HCT116 (cell line): ENCODE data around the gene VMAC. TPM values are rescaled to one million over a fixed set of nuclear protein-coding genes. Genes with fewer than 3 reads are reported as not detected.

ENCODE experiments used
- ATAC-seq: fragments of 200-7000 bp; cut with Tn5 transposase; 2 replicates; pipeline ENCODE4 v1.9.1; 2020; ENCODE audit warnings: mild to moderate bottlenecking, moderate library complexity
- BruUV-seq: library from RNA; stranded (reverse); fragments of 400-500 nt; replicated peaks from 2 replicates; lab custom pipeline; 2021; lab: Mats Ljungman, UMichigan
- CTCF ChIA-PET: fragments of 300-600 bp; sonication (Branson Sonifier 250); formaldehyde crosslinking; loops from one replicate; lab custom pipeline; 2021; ENCODE audit warnings: antibody characterized with exemption; lab: Charles Lee
- POLR2A ChIA-PET: fragments of 300-600, 350-600 bp; sonication (Branson Sonifier 250); formaldehyde crosslinking; loops from one replicate; lab custom pipeline; 2021; ENCODE audit warnings: antibody characterized with exemption; lab: Charles Lee
- RAD21 ChIA-PET, 2 experiments: fragments of 300-600 bp; sonication (Branson Sonifier 250); formaldehyde crosslinking; loops; one replicate each; lab custom pipeline; 2023; ENCODE audit warnings: low total read pairs in 2 of 2; ENCODE audit not compliant: uncharacterized antibody in 2 of 2, unreplicated experiment in 2 of 2, low non-redundant PET in 1 of 2; lab: Charles Lee
- DNase-seq: peaks from one replicate; pipeline ENCODE4 v3.0.0-alpha.2; 2010; ENCODE audit warnings: low read depth, low spot score
- H2AFZ ChIP-seq: fragments of 200-600 bp; shearing (Covaris generic), sonication (generic); 2 replicates; pipeline ENCODE4 v1.6.1; 2017; ENCODE audit warnings: low read depth, mixed run types, mixed read lengths, antibody characterized with exemption, low read length; ENCODE audit not compliant: poor library complexity, severe bottlenecking
- H3K27ac ChIP-seq: 2 replicates; pipeline ENCODE4 v1.5.1; 2012; ENCODE audit warnings: low read depth, low read length
- H3K27me3 ChIP-seq: fragments of 200-600 bp; sonication (generic); 2 replicates; pipeline ENCODE4 v1.6.1; 2016; ENCODE audit warnings: mixed run types, low read length, mixed read lengths; ENCODE audit not compliant: insufficient read depth
- H3K36me3 ChIP-seq, 2 experiments: fragments of 200-500 bp in 1 of 2; fragments of 200-600 bp in 1 of 2; sonication (Bioruptor generic) in 1 of 2; sonication (generic) in 1 of 2; 2 replicates each; pipeline versions ENCODE4 v1.5.1 to v1.6.1; 2014 to 2016; ENCODE audit warnings: low read length in 2 of 2, inconsistent platforms in 1 of 2, mixed read lengths in 1 of 2, mixed run types in 1 of 2; ENCODE audit not compliant: insufficient read depth in 2 of 2, control insufficient read depth in 1 of 2
- H3K4me1 ChIP-seq, 2 experiments: fragments of 200-600 bp in 1 of 2; sonication (generic) in 1 of 2; 2 replicates each; pipeline versions ENCODE4 v1.5.1 to v1.6.1; 2012 to 2017; ENCODE audit warnings: low read length in 2 of 2, inconsistent platforms in 1 of 2, mild to moderate bottlenecking in 1 of 2, mixed read lengths in 1 of 2, mixed run types in 1 of 2, moderate library complexity in 1 of 2; ENCODE audit not compliant: insufficient read depth in 2 of 2, control insufficient read depth in 1 of 2
- H3K4me2 ChIP-seq: fragments of 200-600 bp; sonication (generic); 2 replicates; pipeline ENCODE4 v1.6.1; 2017; ENCODE audit warnings: mixed run types, low read length, mixed read lengths
- H3K4me3 ChIP-seq, 2 experiments: fragments of 200-600 bp in 1 of 2; sonication (generic) in 1 of 2; replicated peaks in 1 of 2; 2 replicates each; pipeline ENCODE4 v1.5.1; 2011 to 2016; ENCODE audit warnings: low read length in 2 of 2, control low read depth in 1 of 2, low read depth in 1 of 2, mild to moderate bottlenecking in 1 of 2, mixed read lengths in 1 of 2, mixed run types in 1 of 2
- H3K79me2 ChIP-seq: fragments of 200-600 bp; sonication (generic); 2 replicates; pipeline ENCODE4 v1.6.1; 2017; ENCODE audit warnings: mild to moderate bottlenecking, mixed run types, low read length, moderate library complexity, mixed read lengths; ENCODE audit not compliant: insufficient read depth
- H3K9ac ChIP-seq: fragments of 200-600 bp; sonication (generic); 2 replicates; pipeline ENCODE4 v1.6.1; 2016; ENCODE audit warnings: low read length, mixed read lengths
- H3K9me2 ChIP-seq: fragments of 200-600 bp; sonication (generic), shearing (Covaris generic); 2 replicates; pipeline ENCODE4 v1.6.1; 2017; ENCODE audit warnings: mixed run types, mild to moderate bottlenecking, moderate library complexity; ENCODE audit not compliant: insufficient read depth
- H3K9me3 ChIP-seq, 2 experiments: fragments of 200-500 bp in 1 of 2; fragments of 200-600 bp in 1 of 2; sonication (Bioruptor generic) in 1 of 2; sonication (generic) in 1 of 2; 2 replicates each; pipeline ENCODE4 v1.6.1; 2014 to 2017; ENCODE audit warnings: low read length in 2 of 2, mixed read lengths in 2 of 2, inconsistent platforms in 1 of 2, low read depth in 1 of 2, mild to moderate bottlenecking in 1 of 2, mixed run types in 1 of 2, moderate library complexity in 1 of 2; ENCODE audit not compliant: control insufficient read depth in 1 of 2, insufficient read depth in 1 of 2
- H4K20me1 ChIP-seq: fragments of 200-600 bp; sonication (generic), shearing (Covaris generic); 2 replicates; pipeline ENCODE4 v1.6.1; 2017; ENCODE audit warnings: mixed run types, mild to moderate bottlenecking, moderate library complexity; ENCODE audit not compliant: insufficient read depth
- ATF3 ChIP-seq: IDR thresholded peaks from 2 replicates; pipeline ENCODE4 v1.6.1; 2012
- EGR1 ChIP-seq: IDR thresholded peaks from 2 replicates; pipeline ENCODE4 v1.6.1; 2012; ENCODE audit warnings: low read depth
- FOSL1 ChIP-seq: IDR thresholded peaks from 2 replicates; pipeline ENCODE4 v1.6.1; 2012; ENCODE audit warnings: low read depth
- POLR2AphosphoS5 ChIP-seq: IDR thresholded peaks from 2 replicates; pipeline ENCODE4 v1.6.1; 2011; ENCODE audit warnings: mild to moderate bottlenecking, low read depth, low read length, moderate library complexity
- RAD21 ChIP-seq: IDR thresholded peaks from 2 replicates; pipeline ENCODE4 v1.6.1; 2012; ENCODE audit warnings: low read depth, mild to moderate bottlenecking
- SP1 ChIP-seq: IDR thresholded peaks from 2 replicates; pipeline ENCODE4 v1.6.1; 2012; ENCODE audit warnings: low read depth
- intact Hi-C: fragments of 100-400 bp; cut with micrococcal nuclease; formaldehyde crosslinking; loops from 2 replicates; pipeline ENCODE4 v1.10.0; 2022
- total RNA-seq: library from RNA; stranded (reverse); gene quantifications from one replicate; pipeline ENCODE4 v1.2.1, GENCODE V29; 2021; ENCODE audit not compliant: unreplicated experiment
- TF ChIP-seq, protein P1 (sequence below): IDR thresholded peaks from 2 replicates; pipeline ENCODE4 v1.6.1; 2012; ENCODE audit warnings: low read depth

The VMAC gene
- total RNA-seq, 1 experiment from 2014 or later, result 2.1 TPM

GRCh38 chr19:5923356-5923755, 18.7 kb downstream of the VMAC start (continued):
- TF ChIP-seq, protein P1, sequence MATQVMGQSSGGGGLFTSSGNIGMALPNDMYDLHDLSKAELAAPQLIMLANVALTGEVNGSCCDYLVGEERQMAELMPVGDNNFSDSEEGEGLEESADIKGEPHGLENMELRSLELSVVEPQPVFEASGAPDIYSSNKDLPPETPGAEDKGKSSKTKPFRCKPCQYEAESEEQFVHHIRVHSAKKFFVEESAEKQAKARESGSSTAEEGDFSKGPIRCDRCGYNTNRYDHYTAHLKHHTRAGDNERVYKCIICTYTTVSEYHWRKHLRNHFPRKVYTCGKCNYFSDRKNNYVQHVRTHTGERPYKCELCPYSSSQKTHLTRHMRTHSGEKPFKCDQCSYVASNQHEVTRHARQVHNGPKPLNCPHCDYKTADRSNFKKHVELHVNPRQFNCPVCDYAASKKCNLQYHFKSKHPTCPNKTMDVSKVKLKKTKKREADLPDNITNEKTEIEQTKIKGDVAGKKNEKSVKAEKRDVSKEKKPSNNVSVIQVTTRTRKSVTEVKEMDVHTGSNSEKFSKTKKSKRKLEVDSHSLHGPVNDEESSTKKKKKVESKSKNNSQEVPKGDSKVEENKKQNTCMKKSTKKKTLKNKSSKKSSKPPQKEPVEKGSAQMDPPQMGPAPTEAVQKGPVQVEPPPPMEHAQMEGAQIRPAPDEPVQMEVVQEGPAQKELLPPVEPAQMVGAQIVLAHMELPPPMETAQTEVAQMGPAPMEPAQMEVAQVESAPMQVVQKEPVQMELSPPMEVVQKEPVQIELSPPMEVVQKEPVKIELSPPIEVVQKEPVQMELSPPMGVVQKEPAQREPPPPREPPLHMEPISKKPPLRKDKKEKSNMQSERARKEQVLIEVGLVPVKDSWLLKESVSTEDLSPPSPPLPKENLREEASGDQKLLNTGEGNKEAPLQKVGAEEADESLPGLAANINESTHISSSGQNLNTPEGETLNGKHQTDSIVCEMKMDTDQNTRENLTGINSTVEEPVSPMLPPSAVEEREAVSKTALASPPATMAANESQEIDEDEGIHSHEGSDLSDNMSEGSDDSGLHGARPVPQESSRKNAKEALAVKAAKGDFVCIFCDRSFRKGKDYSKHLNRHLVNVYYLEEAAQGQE, result no peak
- TF ChIP-seq SP1 (no peak), ATF3 (no peak), POLR2AphosphoS5 (no peak)

- no peak overlapping the region for H3K4me2 ChIP-seq
- H3K36me3 ChIP-seq, result peaks cover 36 to 57% of the 10 kb centered on the region in 2 experiments; a peak in 3 of 4 replicates
- H3K27ac ChIP-seq, result no peak overlapping the region
- no peaks in the 10 kb centered on the region for H3K79me2 ChIP-seq
- TF ChIP-seq RAD21 (no peak), POLR2AphosphoS5 (no peak), FOSL1 (no peak), EGR1 (no peak)
- TF ChIP-seq, protein P1, result no peak
- ATAC-seq, result no peak
- RAD21 ChIA-PET, result no interaction called here
- POLR2A ChIA-PET, result no interaction called here
- no peak overlapping the region for H3K4me3 ChIP-seq
- no peaks in the 10 kb centered on the region for H3K4me1 ChIP-seq
- no peak overlapping the region for H2AFZ ChIP-seq
- no peaks in the 10 kb centered on the region for H3K9me2 ChIP-seq
- no peak for DNase-seq
- no peaks in the 10 kb centered on the region for H4K20me1 ChIP-seq
- CTCF ChIA-PET, result no interaction called here
- BruUV-seq, result no TSS peak
- intact Hi-C loops, result no loop called here
- H3K27me3 ChIP-seq, result no peaks in the 10 kb centered on the region
- no peaks in the 10 kb centered on the region for H3K9me3 ChIP-seq
- H3K9ac ChIP-seq, result no peak overlapping the region
Observed at GRCh38 chr19:5925830-5926427, 21.3 kb downstream of the VMAC start.
